H1 (cell line): Measurements from ENCODE around the gene SLC25A21. TPM values are rescaled to one million over a fixed set of nuclear protein-coding genes. Genes with fewer than 3 reads are reported as not detected.
A peak's percentile ranks its signal among the peaks of the same experiment; 100 is the strongest.

ENCODE experiments used
- CTBP2 ChIP-seq: IDR thresholded peaks from 2 replicates; pipeline ENCODE4 v1.7.0; 2011; ENCODE audit warnings: borderline replicate concordance, mild to moderate bottlenecking, moderate library complexity, mixed read lengths, low read length; ENCODE audit not compliant: insufficient read depth, insufficient read length
- EGR1 ChIP-seq: IDR thresholded peaks from 2 replicates; pipeline ENCODE4 v1.6.1; 2011; ENCODE audit warnings: low read depth, low read length, borderline replicate concordance
- EP300 ChIP-seq, 2 experiments: IDR thresholded peaks; 1 replicate in 1 of 2; 2 replicates in 1 of 2; pipeline ENCODE4 v1.6.1; 2011 to 2012; ENCODE audit warnings: low read depth in 2 of 2, low read length in 2 of 2, mild to moderate bottlenecking in 2 of 2, borderline replicate concordance in 1 of 2, inconsistent platforms in 1 of 2, moderate library complexity in 1 of 2
- JUND ChIP-seq: IDR thresholded peaks from 2 replicates; pipeline ENCODE4 v1.6.1; 2011; ENCODE audit warnings: mild to moderate bottlenecking, improper control_type of control experiment, low read length
- NRF1 ChIP-seq: IDR thresholded peaks from 2 replicates; pipeline ENCODE4 v1.6.1; 2011; ENCODE audit warnings: mild to moderate bottlenecking, low read depth, low read length, improper control_type of control experiment
- PHF8 ChIP-seq: fragments of 200-600 bp; sonication (generic); conservative IDR thresholded peaks from 2 replicates; pipeline ENCODE4 v1.7.1; 2012; ENCODE audit warnings: low read depth, mild to moderate bottlenecking, inconsistent platforms, low read length, moderate library complexity
- POLR2AphosphoS5 ChIP-seq: IDR thresholded peaks from 2 replicates; pipeline ENCODE4 v1.6.1; 2011; ENCODE audit warnings: low read depth, low read length
- RBBP5 ChIP-seq: IDR thresholded peaks from 2 replicates; pipeline ENCODE4 v1.7.1; 2012; ENCODE audit warnings: low read depth, mild to moderate bottlenecking, inconsistent platforms, low read length, moderate library complexity, borderline replicate concordance
- SIN3A ChIP-seq, 2 experiments: IDR thresholded peaks in 1 of 2; conservative IDR thresholded peaks in 1 of 2; 2 replicates each; pipeline ENCODE4 v1.6.1; 2011 to 2012; ENCODE audit warnings: low read length in 2 of 2, improper control_type of control experiment in 1 of 2, low read depth in 1 of 2, mild to moderate bottlenecking in 1 of 2
- TAF1 ChIP-seq: IDR thresholded peaks from 2 replicates; pipeline ENCODE4 v1.6.1; 2011; ENCODE audit warnings: mild to moderate bottlenecking, low read depth, low read length
- TBP ChIP-seq: IDR thresholded peaks from 2 replicates; pipeline ENCODE4 v1.6.1; 2011; ENCODE audit warnings: low read depth, low read length, improper control_type of control experiment
- TEAD4 ChIP-seq: IDR thresholded peaks from 2 replicates; pipeline ENCODE4 v1.6.1; 2012; ENCODE audit warnings: low read depth, low read length, inconsistent platforms, mixed read lengths
- polyA plus RNA-seq, 7 experiments: library from polyadenylated mRNA; depleted of rRNA in 3 of 7; stranded (reverse) in 5 of 7; unstranded in 2 of 7; fragments of >200 nt in 5 of 7; fragments of 200-250 nt in 2 of 7; gene quantifications; 1 replicate in 5 of 7; 2 replicates in 1 of 7; 4 replicates in 1 of 7; pipeline versions ENCODE4 v1.2.1 to v1.2.3, GENCODE V29; 2011 to 2013; ENCODE audit warnings: missing spikeins in 2 of 7, mixed read lengths in 2 of 7
- total RNA-seq: library from RNA; stranded (reverse); fragmentation: NEBNext Ultra II Directional; extraction: Animal tissue kit (Norgen Biotek cat#: 25700); gene quantifications from 2 replicates; pipeline ENCODE4 v1.2.1, GENCODE V29; 2021

Gene SLC25A21
- total and polyA plus RNA-seq, 2 of the 8 experiments (the other 6 are each of a cell fraction or from before 2014, with no cell fraction given): 6.9 to 15.7 TPM

DNA sequence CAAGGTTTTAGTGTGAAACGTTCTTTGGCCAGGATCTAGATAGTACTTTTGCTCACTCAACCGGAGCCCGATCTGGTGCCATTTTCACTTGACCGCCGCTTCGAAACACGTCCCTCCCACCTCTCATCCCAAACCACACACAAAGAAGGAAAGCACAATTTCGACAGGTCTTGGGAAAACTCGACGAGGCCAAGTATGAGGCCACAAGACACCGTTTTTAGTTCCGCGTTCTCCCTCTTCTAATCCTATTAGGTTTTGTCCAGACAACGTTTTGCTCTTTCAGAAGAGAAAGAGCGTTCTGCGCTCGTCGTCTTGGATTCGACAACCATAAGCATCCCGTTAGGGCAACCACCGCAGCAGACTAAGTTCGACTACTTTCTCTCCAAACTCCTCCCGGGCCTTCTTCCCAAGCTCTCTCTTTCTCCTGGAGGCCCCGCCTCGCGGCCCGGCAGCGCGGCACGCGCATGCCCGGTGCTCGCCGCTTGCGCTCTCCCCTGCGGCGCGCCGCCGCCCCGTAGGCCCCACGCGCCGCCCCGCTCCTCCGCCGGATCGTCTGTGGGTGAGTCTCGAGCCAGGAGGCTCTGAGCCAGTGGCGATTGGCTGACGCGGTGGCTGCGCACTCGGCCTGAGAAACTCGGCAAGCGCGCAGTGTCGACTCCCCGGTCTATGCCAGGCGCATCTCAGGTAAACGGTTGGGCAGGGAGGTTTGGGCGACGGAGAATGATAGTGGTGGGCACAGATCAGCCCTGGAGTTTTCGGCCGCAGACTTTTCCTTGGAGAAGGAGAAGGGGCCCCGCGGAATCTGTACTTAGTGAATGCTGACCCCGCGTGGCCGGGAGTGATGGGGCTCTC lies 25.2 kb upstream of the SLC25A21 start, which contains the start of gene MIPOL1 (continued):
- TF ChIP-seq CTBP2 (peak; percentile 46), NRF1 (peak; percentile 64), TEAD4 (no peak), RBBP5 (peak; percentile 88), TAF1 (peak; percentile 88), EP300 (IDR thresholded peaks at IDR 0.05; ENCODE audit: borderline replicate concordance in 1 of 2, low read depth in 2 of 2, low read length in 2 of 2) (no peak), EGR1 (no peak), POLR2AphosphoS5 (peak; percentile 80; the same call in 1 of the 2 replicates), JUND (no peak), SIN3A (conservative IDR thresholded peaks at IDR 0.05 in 1 of 2, IDR thresholded peaks at IDR 0.05 in 1 of 2; ENCODE audit: low read depth in 1 of 2, low read length in 2 of 2) (no peak), TBP (peak; percentile 24; the same call in 1 of the 2 replicates), PHF8 (peak; percentile 67)
